Endodermal cell (in vitro differentiated cells): ENCODE measurements around the gene KCNN3. TPM values are rescaled to one million over a fixed set of nuclear protein-coding genes. Genes with fewer than 3 reads are reported as not detected.

Experiments
- DNase-seq: peaks from one replicate; pipeline ENCODE4 v3.0.0-alpha.2; 2017
- H3K27ac ChIP-seq: 2 replicates; pipeline ENCODE4 v1.5.1; 2013; ENCODE audit warnings: mild to moderate bottlenecking, low read depth, low read length, moderate library complexity
- H3K27me3 ChIP-seq: 2 replicates; pipeline ENCODE4 v1.6.1; 2013; ENCODE audit warnings: mild to moderate bottlenecking, low read length, moderate library complexity; ENCODE audit not compliant: insufficient read depth, control insufficient read depth, poor library complexity, severe bottlenecking
- H3K36me3 ChIP-seq: 2 replicates; pipeline ENCODE4 v1.7.0; 2013; ENCODE audit warnings: mild to moderate bottlenecking, low read length, moderate library complexity; ENCODE audit not compliant: control insufficient read depth, insufficient read depth
- H3K4me1 ChIP-seq: one replicate; pipeline ENCODE4 v1.7.0; 2013; ENCODE audit warnings: low read length; ENCODE audit not compliant: control insufficient read depth, insufficient read depth
- H3K4me3 ChIP-seq: 2 replicates; pipeline ENCODE4 v1.5.1; 2013; ENCODE audit warnings: mild to moderate bottlenecking, low read length, moderate library complexity
- H3K9ac ChIP-seq: 2 replicates; pipeline ENCODE4 v1.6.1; 2013; ENCODE audit warnings: mild to moderate bottlenecking, low read length, moderate library complexity; ENCODE audit not compliant: poor library complexity, severe bottlenecking; ENCODE audit errors: extremely low read depth
- H3K9me3 ChIP-seq: 2 replicates; pipeline ENCODE4 v1.6.1; 2013; ENCODE audit warnings: mild to moderate bottlenecking, low read length, moderate library complexity; ENCODE audit not compliant: control insufficient read depth
- H3K27ac Mint-ChIP-seq: 2 replicates; pipeline ENCODE4 v1.8.0; 2020; ENCODE audit warnings: mixed read lengths
- H3K27me3 Mint-ChIP-seq: 2 replicates; pipeline ENCODE4 v1.8.0; 2021; ENCODE audit warnings: mild to moderate bottlenecking, mixed read lengths; ENCODE audit not compliant: insufficient read depth
- H3K36me3 Mint-ChIP-seq: 2 replicates; pipeline ENCODE4 v1.8.0; 2020; ENCODE audit warnings: low read depth, mixed read lengths
- H3K4me1 Mint-ChIP-seq: 2 replicates; pipeline ENCODE4 v1.8.0; 2020; ENCODE audit warnings: mixed read lengths
- H3K4me3 Mint-ChIP-seq: 2 replicates; pipeline ENCODE4 v1.8.0; 2020; ENCODE audit warnings: mild to moderate bottlenecking, moderate library complexity, mixed read lengths
- H3K9me3 Mint-ChIP-seq: 2 replicates; pipeline ENCODE4 v1.8.0; 2020; ENCODE audit warnings: mild to moderate bottlenecking, mixed read lengths
- WGBS, 2 experiments: methylation state at CpG; one replicate each; pipeline versions ENCODE4 v1.1.5 to v1.1.7; 2013; ENCODE audit warnings: missing lambda C conversion rate in 2 of 2, mixed read lengths in 1 of 2; ENCODE audit not compliant: insufficient coverage in 1 of 2, insufficient read length in 1 of 2; 5-methylcytosine and 5-hydroxymethylcytosine counted together
- total RNA-seq, 2 donors: library from RNA; stranded (reverse); fragmentation: NEBNext Ultra II Directional in 1 of 2; extraction: Animal tissue kit (Norgen Biotek cat#: 25700) in 1 of 2; gene quantifications; 2 replicates in 1 of 2; 3 replicates in 1 of 2; pipeline ENCODE4 v1.2.1, GENCODE V29; 2021
- TF ChIP-seq, protein P1 (sequence below): fragments of 200-600 bp; sonication (generic); conservative IDR thresholded peaks from 2 replicates; pipeline ENCODE4 v1.5.0; 2021; ENCODE audit warnings: antibody characterized with exemption, mild to moderate bottlenecking

Gene KCNN3
- total RNA-seq, 2 donors from 2014 or later, result 0.57 to 0.75 TPM

DNA sequence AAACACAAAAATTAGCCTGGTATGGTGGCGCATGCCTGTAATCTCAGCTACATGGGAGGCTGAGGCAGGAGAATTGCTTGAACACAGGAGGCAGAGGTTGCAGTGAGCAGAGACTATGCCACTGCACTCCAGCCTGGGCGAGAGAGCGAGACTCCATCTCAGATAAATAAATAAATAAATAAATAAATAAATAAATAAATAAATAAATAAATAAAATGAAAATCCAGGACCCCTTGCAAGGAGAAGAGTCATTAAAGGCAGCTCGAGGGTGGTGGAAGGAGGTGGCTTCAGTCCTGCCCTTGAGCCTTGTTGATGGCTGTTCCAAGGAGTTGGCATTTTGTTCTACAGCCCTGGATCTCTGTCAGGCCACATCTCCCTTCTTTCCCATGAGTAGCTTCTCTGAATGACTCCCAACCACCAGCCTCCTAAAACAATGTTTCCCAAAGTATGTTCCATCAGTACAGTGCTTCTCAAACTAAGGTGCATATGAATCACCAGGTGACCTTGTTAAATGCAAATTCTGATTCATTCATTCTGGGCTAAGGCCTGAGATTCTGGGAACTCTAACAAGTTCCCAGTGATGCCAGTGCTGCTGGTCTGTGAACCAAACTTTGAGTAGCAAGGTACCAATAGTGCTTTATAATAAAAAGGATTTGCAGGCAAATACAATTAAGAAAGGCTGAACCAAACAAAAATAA is 99.0 kb downstream of the KCNN3 start:
- no peak overlapping the region for H3K4me3 ChIP-seq
- peaks cover 16% of the 10 kb centered on the region for H3K4me1 Mint-ChIP-seq
- H3K27me3 ChIP-seq, result no peaks in the 10 kb centered on the region
- H3K9ac ChIP-seq, result no peak overlapping the region
- no peak overlapping the region for H3K27ac ChIP-seq
- DNase-seq, result no peak
- H3K4me1 ChIP-seq, result no peaks in the 10 kb centered on the region
- H3K27ac Mint-ChIP-seq, result no peak overlapping the region
- TF ChIP-seq, protein P1, sequence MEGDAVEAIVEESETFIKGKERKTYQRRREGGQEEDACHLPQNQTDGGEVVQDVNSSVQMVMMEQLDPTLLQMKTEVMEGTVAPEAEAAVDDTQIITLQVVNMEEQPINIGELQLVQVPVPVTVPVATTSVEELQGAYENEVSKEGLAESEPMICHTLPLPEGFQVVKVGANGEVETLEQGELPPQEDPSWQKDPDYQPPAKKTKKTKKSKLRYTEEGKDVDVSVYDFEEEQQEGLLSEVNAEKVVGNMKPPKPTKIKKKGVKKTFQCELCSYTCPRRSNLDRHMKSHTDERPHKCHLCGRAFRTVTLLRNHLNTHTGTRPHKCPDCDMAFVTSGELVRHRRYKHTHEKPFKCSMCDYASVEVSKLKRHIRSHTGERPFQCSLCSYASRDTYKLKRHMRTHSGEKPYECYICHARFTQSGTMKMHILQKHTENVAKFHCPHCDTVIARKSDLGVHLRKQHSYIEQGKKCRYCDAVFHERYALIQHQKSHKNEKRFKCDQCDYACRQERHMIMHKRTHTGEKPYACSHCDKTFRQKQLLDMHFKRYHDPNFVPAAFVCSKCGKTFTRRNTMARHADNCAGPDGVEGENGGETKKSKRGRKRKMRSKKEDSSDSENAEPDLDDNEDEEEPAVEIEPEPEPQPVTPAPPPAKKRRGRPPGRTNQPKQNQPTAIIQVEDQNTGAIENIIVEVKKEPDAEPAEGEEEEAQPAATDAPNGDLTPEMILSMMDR, result no peak
- H3K9me3 ChIP-seq, result no peaks in the 10 kb centered on the region
- H3K9me3 Mint-ChIP-seq, result no peaks in the 10 kb centered on the region
- H3K36me3 ChIP-seq, result no peaks in the 10 kb centered on the region
- no peaks in the 10 kb centered on the region for H3K27me3 Mint-ChIP-seq
- WGBS, 2 experiments, result 96 to 100% methylated on average over 1 to 2 of the region's 4 CpGs
- no peak overlapping the region for H3K4me3 Mint-ChIP-seq
- H3K36me3 Mint-ChIP-seq, result no peaks in the 10 kb centered on the region

DNA sequence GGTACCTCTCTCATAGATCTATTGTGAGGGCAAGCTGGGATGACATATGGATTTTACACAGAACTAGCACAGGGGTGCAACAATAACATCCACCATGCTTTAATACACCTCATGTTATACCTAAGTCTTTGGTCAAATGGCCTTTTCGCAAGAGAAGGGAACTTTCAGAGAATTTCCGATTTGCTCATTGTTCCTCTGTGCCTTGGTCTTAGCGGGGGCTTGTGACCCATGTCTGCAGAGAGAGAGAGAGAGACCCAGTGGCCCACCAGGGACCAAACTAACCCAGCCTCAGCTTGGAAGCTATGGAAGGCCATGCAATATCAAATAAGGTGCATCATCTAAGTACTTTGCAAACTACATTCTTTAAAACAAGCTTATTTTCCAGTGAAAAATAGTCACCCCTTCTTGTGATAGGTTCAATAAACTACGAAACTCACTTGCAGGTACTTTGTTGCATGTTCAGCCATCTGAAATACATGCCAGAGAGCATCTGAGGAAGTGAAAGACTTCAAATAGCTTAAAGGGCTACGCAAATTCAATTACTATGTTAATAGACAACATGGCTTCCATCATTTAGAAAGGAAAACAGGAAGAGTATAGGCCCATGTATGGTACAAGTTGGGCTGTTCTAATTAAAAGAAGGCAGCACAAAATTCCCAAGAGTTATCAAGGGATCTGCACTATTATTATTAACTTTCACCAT is 100.7 kb downstream of the KCNN3 start:
- Histone ChIP-seq H3K4me1 (no peaks in the 10 kb centered on the region), H3K27ac (no peak overlapping the region), H3K4me3 (no peak overlapping the region), H3K36me3 (no peaks in the 10 kb centered on the region), H3K27me3 (no peaks in the 10 kb centered on the region), H3K9ac (no peak overlapping the region), H3K9me3 (no peaks in the 10 kb centered on the region)
- Mint-ChIP-seq H3K4me3 (no peak overlapping the region), H3K27ac (no peak overlapping the region), H3K4me1 (peaks cover 16% of the 10 kb centered on the region), H3K36me3 (no peaks in the 10 kb centered on the region), H3K27me3 (peaks cover 2% of the 10 kb centered on the region), H3K9me3 (no peaks in the 10 kb centered on the region)
- no peak for DNase-seq
- TF ChIP-seq, protein P1, result no peak
- WGBS, 2 experiments, result 94 to 97% methylated on average over 5 of the region's 5 CpGs

DNA sequence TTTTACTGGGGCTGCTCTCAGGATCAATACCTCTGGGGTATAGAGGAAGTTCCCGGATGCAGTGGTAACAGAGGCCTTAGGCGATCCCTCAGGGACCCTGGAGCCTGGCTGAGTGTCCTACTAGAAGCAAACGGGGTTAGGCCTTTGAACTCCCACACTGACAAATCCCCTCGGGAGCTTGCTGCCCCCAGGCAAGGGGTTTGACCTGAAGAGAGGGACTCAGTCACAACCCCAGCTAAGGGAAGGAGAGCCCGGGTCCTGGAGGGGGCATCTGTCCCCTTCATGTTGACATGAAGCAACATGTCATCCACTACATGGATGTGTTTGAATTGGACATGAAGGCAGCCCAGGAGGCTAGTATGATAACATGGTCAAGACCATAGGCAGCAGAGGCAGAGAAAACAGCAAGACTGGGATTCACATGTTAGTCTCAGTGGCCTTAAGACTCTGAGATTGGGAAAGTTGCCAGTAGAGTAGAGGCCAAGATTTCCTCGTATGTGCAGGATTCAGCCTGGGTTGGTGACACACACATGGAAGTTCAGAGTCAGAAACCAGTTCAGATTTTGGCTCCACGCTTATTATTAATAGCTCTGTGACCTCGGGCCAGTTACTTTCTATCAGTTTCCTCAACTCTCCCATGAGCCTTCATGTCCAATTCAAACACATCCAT is 101.5 kb downstream of the KCNN3 start:
- no peaks in the 10 kb centered on the region for H3K36me3 ChIP-seq
- H3K27ac Mint-ChIP-seq, result no peak overlapping the region
- no peaks in the 10 kb centered on the region for H3K4me1 ChIP-seq
- TF ChIP-seq, protein P1, result no peak
- no peaks in the 10 kb centered on the region for H3K9me3 ChIP-seq
- 82 to 85% methylated on average over 4 to 8 of the region's 8 CpGs for WGBS, 2 experiments
- no peak overlapping the region for H3K9ac ChIP-seq
- no peaks in the 10 kb centered on the region for H3K27me3 ChIP-seq
- DNase-seq, result no peak
- H3K4me1 Mint-ChIP-seq, result peaks cover 16% of the 10 kb centered on the region
- no peak overlapping the region for H3K27ac ChIP-seq
- no peak overlapping the region for H3K4me3 ChIP-seq
- H3K9me3 Mint-ChIP-seq, result no peaks in the 10 kb centered on the region
- no peaks in the 10 kb centered on the region for H3K36me3 Mint-ChIP-seq
- no peak overlapping the region for H3K4me3 Mint-ChIP-seq
- H3K27me3 Mint-ChIP-seq, result peaks cover 2% of the 10 kb centered on the region
